ENCODE data around the gene CNPY4.
"Not testable (repeated sequence)": the region's sequence is repeated elsewhere in the genome, so short reads cannot be mapped to it uniquely, and the experiment has no call there.

Gene CNPY4

DNA sequence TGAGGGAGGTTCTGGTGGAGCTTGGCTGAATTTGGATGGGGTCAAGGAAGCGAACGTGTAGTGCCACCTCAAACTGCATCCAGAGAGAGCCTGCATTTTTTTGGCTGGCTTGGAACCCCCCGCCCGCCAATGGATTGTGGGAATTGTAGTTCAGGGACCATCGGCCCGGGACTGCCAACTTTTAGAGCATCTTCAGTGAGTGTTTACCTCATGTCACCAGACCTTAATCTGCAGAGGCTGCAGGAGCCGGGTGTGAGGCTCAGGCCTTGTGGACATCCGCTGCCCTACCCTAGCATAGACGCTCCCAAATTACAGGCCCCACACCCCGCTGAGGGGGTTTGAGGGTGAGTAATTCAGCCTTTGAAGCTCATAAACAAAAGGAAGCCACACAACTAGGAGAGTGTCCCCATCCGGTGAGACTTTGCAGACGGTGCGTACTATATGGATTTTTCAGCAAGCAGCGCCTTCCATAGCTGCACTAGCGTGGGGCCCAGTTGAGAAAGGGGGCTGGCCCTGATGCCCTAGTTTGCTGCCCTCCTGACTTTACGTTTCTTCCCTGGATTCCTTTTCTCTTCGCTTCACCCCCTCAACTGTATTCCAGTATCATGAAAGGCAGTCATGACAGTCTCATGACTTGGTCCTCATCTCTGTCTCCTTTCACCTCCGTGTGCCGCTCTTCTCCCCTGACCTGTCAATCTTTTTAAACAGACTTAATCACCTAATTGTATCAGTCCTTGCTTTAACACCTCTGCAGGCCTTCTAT lies 717 bp downstream of the CNPY4 start:
- DNase-seq (ENCODE audit: low spot score) = peak; percentile 63

DNA sequence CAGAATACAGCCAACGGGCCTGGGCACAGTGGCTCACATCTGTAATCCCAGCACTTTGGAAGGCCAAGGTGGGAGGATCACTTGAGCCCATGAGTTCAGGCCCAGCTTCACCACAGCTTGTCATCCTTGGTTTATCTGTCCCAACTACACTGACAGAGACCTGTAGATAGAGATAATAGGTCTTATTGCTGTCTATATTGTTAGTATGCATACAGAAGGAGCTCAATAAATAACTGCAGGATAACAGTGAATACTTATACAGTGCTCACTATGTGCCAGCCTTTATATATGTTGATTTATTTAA lies 1.3 kb downstream of the CNPY4 start:
- no peak for DNase-seq (ENCODE audit: low spot score)

DNA sequence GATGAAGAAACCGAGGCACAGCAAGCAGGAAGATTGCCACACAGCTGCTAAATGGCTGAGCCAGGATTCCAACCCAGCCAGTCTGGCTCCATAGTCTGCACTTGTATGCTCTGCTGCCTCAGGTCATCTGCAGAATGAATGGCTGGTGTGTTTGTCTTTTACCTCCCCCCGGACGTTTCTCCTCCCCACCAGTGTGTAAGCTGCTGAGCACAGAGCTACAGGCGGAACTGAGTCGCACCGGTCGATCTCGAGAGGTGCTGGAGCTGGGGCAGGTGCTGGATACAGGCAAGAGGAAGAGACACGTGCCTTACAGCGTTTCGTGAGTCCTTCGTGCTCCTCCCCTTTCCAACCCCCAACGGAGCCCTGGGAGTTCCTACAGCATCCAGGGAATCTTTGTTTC lies 2.6 kb downstream of the CNPY4 start:
- no peak for DNase-seq (ENCODE audit: low spot score)

- no peak for DNase-seq (ENCODE audit: low spot score)
Measured at GRCh38 chr7:100122568-100122967, 3.1 kb downstream of the CNPY4 start.

DNA sequence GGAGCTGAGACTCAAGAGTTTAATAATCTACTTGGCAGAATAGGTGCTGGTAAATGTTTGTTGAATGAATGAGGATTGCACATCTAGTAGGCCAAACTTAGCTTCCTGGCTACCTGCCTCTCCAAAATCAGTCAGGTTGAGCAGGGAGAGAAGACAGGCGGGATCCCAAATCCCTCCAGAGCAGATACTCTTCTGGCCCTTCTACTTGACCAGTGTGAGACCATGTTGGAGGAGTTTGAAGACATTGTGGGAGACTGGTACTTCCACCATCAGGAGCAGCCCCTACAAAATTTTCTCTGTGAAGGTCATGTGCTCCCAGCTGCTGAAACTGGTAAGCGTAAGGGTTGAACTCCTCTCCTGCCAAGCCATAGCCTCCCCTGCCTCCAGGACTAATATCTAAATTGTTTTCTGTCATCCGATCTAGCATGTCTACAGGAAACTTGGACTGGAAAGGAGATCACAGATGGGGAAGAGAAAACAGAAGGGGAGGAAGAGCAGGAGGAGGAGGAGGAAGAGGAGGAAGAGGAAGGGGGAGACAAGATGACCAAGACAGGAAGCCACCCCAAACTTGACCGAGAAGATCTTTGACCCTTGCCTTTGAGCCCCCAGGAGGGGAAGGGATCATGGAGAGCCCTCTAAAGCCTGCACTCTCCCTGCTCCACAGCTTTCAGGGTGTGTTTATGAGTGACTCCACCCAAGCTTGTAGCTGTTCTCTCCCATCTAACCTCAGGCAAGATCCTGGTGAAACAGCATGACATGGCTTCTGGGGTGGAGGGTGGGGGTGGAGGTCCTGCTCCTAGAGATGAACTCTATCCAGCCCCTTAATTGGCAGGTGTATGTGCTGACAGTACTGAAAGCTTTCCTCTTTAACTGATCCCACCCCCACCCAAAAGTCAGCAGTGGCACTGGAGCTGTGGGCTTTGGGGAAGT lies 5.1 kb downstream of the CNPY4 start:
- DNase-seq (ENCODE audit: low spot score) = no peak

DNA sequence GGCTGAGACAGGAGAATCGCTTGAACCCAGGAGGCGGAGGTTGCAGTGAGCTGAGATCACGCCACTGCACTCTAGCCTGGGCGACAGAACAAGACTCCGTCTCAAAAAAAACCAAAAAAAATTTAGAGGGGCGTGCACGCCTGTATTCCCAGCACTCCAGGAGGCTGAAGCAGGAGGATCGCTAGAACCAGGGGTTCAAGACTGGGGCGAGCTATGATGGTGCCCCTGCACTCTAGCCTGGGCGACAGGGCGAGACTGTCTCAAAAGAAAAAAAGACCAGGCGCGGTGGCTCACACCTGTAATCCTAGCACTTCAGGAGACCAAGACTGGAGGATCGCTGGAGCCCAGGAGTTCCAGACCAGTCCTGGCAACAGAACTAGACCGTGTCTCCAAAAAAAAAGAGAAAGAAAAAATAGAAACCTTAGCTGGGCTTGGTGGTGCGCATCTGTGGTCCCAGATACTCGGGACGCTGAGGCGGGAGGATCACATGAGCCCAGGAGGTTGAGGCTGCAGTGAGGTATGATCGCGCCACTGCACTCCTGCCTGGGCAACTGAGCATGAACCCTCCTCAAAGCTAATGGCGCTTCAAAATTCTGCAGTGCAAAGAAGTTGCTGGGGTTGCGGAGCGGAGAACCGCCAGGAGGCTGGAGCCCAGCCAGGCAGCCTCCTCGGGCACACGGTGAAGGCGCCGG lies 7.0 kb downstream of the CNPY4 start:
- DNase-seq (ENCODE audit: low spot score) = no peak

- peak; percentile 86 for DNase-seq (ENCODE audit: low spot score)
Measured at GRCh38 chr7:100126931-100127865, 7.8 kb downstream of the CNPY4 start, which contains the start of gene MBLAC1. Gene MBLAC1, plus strand, starts transcription at chr7:100126967. Its CDS starts 429 bp downstream, at chr7:100127396.

GRCh38 chr7:100127866-100128636 lies 8.6 kb downstream of the CNPY4 start:
- DNase-seq (ENCODE audit: low spot score) = peak; percentile 43

DNA sequence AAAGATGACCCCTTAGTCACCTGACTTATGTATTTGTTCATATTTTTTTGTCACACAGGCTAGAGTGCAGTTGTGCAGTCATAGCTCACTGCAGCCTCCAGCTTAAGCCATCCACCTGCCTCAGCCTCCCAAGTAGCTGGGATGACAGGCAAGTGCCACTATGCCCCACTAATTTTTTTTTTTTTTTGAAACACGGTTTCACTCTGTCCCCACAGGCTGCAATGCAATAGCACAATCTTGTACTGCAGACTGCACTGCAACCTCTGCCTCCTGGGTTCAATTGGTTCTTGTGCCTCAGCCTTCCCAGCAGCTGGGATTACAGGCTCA lies 9.2 kb downstream of the CNPY4 start:
- DNase-seq (ENCODE audit: low spot score) = no peak

DNA sequence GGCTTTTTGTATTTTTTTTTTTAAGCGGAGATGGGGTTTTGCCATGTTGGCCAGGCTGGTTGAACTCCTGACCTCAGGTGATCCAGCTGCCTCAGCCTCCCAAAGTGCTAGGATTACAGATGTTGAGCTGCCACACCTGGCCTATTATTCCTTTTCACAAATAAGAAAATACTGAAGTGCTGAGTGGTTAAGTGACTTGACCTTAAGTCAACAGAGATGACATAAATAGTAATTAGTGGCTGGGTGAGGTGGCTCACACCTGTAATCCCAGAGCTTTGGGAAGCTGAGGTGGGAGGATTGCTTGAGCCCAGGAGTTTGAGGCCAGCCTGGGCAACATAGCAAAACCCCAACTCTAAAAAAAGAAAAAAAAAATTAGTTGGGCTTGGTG lies 10.8 kb downstream of the CNPY4 start:
- not testable (repeated sequence) for DNase-seq (ENCODE audit: low spot score)

GRCh38 chr7:100130608-100131453 lies 11.4 kb downstream of the CNPY4 start:
- DNase-seq (ENCODE audit: low spot score) = peak; percentile 88

GRCh38 chr7:100132126-100132525 lies 12.7 kb downstream of the CNPY4 start:
- DNase-seq (ENCODE audit: low spot score) = no peak

- peak; percentile 85 for DNase-seq (ENCODE audit: low spot score)
Measured at GRCh38 chr7:100132697-100133151, 13.3 kb downstream of the CNPY4 start.

DNA sequence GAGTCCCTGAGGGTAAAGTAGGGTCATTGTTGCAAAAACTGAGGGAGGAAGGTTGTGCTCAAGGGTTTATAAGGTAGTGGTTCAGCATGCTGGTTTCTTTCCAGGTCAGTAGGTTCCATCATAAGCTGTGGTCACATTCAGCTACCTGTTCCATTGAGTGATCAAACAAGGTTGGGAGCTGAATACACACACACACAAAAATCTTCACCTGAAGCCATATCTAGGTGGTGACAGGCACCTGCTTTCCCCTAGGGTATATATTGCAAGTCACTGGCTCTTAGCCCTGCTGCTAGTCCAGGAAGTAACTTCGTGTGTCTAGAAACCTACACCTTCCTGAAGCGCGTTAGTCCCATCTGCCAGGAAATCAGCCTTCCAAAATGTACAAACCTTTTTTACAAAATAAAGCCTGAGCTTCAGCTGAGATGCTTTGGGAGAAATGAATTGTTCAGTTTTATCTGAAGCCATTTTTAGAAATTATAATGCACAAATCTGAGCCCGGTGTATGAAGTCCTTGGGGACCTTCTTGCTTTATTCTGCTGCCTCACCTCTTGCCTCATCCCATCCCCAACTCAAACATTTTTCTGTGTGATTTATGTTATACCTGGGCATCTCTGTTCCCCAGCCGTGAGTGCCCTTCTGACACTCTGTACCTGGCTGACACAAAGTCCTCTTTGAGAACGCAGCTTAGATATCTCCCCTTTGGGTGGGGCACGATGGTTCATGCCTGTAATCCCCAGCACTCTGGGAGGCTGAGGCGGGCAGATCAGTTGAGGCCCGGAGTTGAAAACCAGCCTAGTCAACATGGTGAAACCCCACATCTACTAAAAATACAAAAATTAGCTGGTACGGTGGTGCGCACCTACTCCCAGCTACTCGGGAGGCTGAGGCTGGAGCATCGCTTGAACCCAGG lies 18.7 kb downstream of the CNPY4 start:
- no peak for DNase-seq (ENCODE audit: low spot score)

DNA sequence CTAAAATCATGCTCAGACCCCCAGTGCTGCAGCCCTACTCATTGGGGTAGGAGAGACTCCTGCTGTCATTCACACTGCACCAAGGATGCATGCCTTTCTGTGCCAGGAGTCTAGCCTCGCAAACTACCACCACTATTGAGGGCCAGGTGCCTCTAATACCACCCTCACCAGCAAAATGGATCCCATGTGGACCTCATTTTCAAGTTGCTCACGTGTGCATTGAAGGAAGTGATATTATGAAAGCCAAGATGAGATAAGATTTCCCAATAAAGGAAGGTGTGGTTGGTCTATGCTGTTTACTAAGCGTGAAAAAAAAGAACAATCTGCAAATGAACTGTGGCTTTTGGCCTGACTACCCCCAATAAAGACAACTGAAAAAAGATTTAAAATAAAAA lies 22.1 kb downstream of the CNPY4 start:
- no peak for DNase-seq (ENCODE audit: low spot score)

- no peak for DNase-seq (ENCODE audit: low spot score)
Measured at GRCh38 chr7:100142461-100142860, 23.0 kb downstream of the CNPY4 start.

DNA sequence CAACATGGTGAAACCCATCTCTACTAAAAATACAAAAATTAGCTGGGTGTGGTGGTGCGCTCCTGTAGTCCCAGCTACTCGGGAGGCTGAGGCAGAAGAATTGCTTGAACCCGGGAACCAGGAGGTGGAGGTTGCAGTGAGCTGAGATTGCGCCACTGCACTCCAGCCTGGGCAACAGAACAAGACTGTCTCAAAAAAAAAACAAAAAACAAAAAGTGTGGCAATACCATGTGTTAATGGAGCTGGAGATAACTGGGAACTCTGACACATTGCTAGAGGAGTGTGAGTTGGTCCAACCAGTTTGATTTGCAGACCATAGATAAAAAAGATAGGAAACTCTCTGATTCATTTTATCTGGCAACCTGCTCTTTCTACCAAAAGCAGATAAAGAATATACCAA lies 26.9 kb downstream of the CNPY4 start:
- DNase-seq (ENCODE audit: low spot score) = not testable (repeated sequence)

DNA sequence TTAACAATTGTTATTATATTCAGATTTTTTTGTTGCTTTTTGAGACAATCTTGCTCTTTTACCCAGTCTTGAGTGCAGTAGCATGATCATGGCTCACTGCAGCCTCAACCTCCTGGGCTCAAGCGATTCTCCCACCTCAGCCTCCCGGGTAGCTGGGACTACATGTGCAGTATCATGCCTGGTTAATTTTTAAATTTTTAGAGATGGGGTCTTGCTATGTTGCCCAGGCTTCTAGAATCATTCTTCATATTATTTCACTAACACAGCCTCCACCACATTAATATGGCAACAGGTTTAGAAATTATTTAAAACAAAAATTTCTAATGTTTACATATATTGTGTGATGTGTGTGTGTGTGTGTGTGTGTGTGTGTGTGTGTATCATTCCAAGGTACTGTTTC lies 27.8 kb downstream of the CNPY4 start:
- no peak for DNase-seq (ENCODE audit: low spot score)

DNA sequence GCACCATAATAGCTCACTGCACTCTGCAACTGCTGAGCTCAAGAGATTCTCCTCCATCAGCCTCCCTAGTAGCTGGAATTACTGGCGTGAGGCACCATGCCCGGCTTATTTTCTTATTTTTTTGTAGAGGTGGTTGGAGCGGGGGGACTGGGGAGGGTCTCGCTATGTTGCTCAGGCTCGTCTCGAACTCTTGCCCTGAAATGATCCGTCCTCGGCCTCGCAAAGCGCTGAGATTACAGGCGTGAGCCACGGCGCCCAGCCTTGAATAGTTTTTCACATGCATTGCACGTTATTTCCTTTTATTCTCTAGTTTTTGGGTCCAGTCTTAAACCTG lies 28.8 kb downstream of the CNPY4 start:
- DNase-seq (ENCODE audit: low spot score) = no peak
